ENCODE data around the gene DLG2. TPM values are rescaled to one million over a fixed set of nuclear protein-coding genes. Genes with fewer than 3 reads are reported as not detected.

The DLG2 gene
- total RNA-seq, 2 experiments from 2014 or later = 0.85 to 1.1 TPM

- Mint-ChIP-seq H3K36me3 (ENCODE audit: low read depth) (no peaks in the 10 kb centered on the region), H3K4me1 (no peaks in the 10 kb centered on the region), H3K27ac (no peak overlapping the region), H3K9me3 (peaks cover 6% of the 10 kb centered on the region), H3K4me3 (no peak overlapping the region), H3K27me3 (no peaks in the 10 kb centered on the region)
- POLR2A ChIA-PET = no interaction called here
- CTCF ChIA-PET = no interaction called here
- DNase-seq = no peak
These were observed 940.4 kb downstream of the DLG2 start for GRCh38 chr11:84686716-84687115.

GRCh38 chr11:84685976-84686375, 941.2 kb downstream of the DLG2 start:
- no peaks in the 10 kb centered on the region for H3K27me3 Mint-ChIP-seq
- no peaks in the 10 kb centered on the region for H3K36me3 Mint-ChIP-seq (ENCODE audit: low read depth)
- H3K9me3 Mint-ChIP-seq = peaks cover 7% of the 10 kb centered on the region
- POLR2A ChIA-PET = no interaction called here
- CTCF ChIA-PET = no interaction called here
- no peak overlapping the region for H3K27ac Mint-ChIP-seq
- no peak for DNase-seq
- no peaks in the 10 kb centered on the region for H3K4me1 Mint-ChIP-seq
- no peak overlapping the region for H3K4me3 Mint-ChIP-seq

- ChIA-PET CTCF (no interaction called here), POLR2A (no interaction called here)
- H3K27ac Mint-ChIP-seq = no peak overlapping the region
- no peaks in the 10 kb centered on the region for H3K27me3 Mint-ChIP-seq
- H3K9me3 Mint-ChIP-seq = peaks cover 7% of the 10 kb centered on the region
- H3K4me3 Mint-ChIP-seq = no peak overlapping the region
- no peak for DNase-seq
- no peaks in the 10 kb centered on the region for H3K4me1 Mint-ChIP-seq
- no peaks in the 10 kb centered on the region for H3K36me3 Mint-ChIP-seq (ENCODE audit: low read depth)
These were observed 942.0 kb downstream of the DLG2 start for GRCh38 chr11:84685149-84685548.

- H3K27ac Mint-ChIP-seq = no peak overlapping the region
- DNase-seq = no peak
- H3K36me3 Mint-ChIP-seq (ENCODE audit: low read depth) = no peaks in the 10 kb centered on the region
- no peaks in the 10 kb centered on the region for H3K27me3 Mint-ChIP-seq
- H3K4me1 Mint-ChIP-seq = no peaks in the 10 kb centered on the region
- POLR2A ChIA-PET = no interaction called here
- CTCF ChIA-PET = interaction anchor here (0.5 kb wide), 1 partner anchor 145 kb away, joined by 3 read pairs; no protein-coding TSS in a partner anchor
- peaks cover 7% of the 10 kb centered on the region for H3K9me3 Mint-ChIP-seq
- no peak overlapping the region for H3K4me3 Mint-ChIP-seq
These were observed 945.7 kb downstream of the DLG2 start for GRCh38 chr11:84681456-84681855.

DNA sequence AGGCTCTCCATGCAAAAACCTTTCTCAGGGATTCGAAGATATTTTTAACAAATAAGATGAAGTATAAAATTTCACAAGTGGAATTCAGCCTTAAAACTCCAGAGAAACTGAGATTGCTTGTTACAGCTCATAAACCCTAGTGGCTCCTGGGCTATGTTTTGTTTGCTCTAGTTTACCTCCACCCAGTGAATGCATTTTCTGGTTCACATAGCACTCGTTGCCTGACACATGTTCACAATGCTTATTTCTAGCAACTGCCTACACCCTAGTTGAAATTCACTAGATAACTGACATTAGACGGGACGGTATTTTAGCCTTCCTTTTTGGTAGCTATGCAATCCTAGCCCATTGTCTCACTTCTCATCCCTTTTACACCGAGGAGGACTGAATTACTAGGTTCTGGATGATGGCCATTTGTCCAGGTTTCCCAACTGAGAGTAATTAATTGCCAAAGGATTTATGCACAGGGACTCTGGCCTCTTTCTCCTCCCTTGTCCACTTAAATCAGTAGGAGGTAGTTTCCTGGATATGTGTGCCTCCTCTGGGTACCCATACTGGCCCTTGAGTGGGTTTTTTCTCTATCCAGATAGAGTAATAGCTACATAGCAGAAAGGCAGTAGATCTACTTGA, 951.6 kb downstream of the DLG2 start:
- Mint-ChIP-seq H3K36me3 (ENCODE audit: low read depth) (no peaks in the 10 kb centered on the region), H3K4me1 (no peaks in the 10 kb centered on the region), H3K27ac (no peak overlapping the region), H3K4me3 (no peak overlapping the region), H3K27me3 (no peaks in the 10 kb centered on the region), H3K9me3 (no peaks in the 10 kb centered on the region)
- POLR2A ChIA-PET = no interaction called here
- CTCF ChIA-PET = no interaction called here
- DNase-seq = no peak

DNA sequence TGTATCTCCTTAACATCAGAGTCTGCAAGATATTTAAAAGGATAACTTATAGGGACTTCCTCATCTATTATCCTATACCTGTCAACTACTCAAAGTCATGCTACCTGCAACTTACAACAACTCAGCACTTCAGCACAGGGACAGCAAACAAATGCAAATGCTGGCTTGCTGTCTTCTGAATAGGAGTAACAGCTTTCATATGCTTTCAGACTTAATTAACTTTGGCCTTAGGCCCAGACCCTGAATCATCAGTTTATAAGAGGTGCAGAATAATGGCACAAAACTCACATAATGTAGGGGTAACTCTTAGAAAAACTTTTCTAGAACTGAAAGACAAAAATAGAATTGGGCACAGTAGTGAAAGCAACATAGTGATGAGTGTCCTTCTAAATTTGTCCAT, 953.4 kb downstream of the DLG2 start:
- no peak for DNase-seq
- Mint-ChIP-seq H3K27me3 (no peaks in the 10 kb centered on the region), H3K9me3 (peaks cover 5% of the 10 kb centered on the region), H3K27ac (no peak overlapping the region), H3K36me3 (ENCODE audit: low read depth) (no peaks in the 10 kb centered on the region), H3K4me1 (no peaks in the 10 kb centered on the region), H3K4me3 (no peak overlapping the region)
- ChIA-PET POLR2A (no interaction called here), CTCF (no interaction called here)

- no peaks in the 10 kb centered on the region for H3K4me1 Mint-ChIP-seq
- H3K4me3 Mint-ChIP-seq = no peak overlapping the region
- no peak for DNase-seq
- peaks cover 6% of the 10 kb centered on the region for H3K9me3 Mint-ChIP-seq
- ChIA-PET POLR2A (no interaction called here), CTCF (no interaction called here)
- no peaks in the 10 kb centered on the region for H3K36me3 Mint-ChIP-seq (ENCODE audit: low read depth)
- H3K27me3 Mint-ChIP-seq = no peaks in the 10 kb centered on the region
- H3K27ac Mint-ChIP-seq = no peak overlapping the region
These were observed 955.7 kb downstream of the DLG2 start for GRCh38 chr11:84671325-84671999.

DNA sequence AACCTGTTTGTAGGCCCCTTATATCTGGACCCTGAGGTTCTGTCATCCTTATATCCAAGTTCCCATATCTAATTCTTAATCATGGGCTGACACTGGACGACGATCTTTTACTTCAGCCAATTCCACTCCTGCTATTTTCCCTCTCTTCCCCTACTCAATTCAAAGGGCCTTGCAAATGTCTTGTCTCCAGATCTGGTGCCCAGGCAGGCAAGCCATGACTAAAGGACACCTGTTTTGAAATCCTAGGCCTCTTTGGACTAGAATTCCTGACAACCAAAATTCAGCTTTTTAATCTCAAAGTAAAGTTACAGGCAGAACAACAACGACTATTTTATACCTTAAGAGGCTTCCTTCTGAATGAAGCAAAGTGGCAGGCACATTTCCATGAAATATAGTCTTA, 963.4 kb downstream of the DLG2 start:
- ChIA-PET POLR2A (no interaction called here), CTCF (no interaction called here)
- DNase-seq = no peak
- Mint-ChIP-seq H3K4me3 (no peak overlapping the region), H3K27me3 (no peaks in the 10 kb centered on the region), H3K4me1 (no peaks in the 10 kb centered on the region), H3K36me3 (ENCODE audit: low read depth) (no peaks in the 10 kb centered on the region), H3K9me3 (peaks cover 5% of the 10 kb centered on the region), H3K27ac (no peak overlapping the region)

DNA sequence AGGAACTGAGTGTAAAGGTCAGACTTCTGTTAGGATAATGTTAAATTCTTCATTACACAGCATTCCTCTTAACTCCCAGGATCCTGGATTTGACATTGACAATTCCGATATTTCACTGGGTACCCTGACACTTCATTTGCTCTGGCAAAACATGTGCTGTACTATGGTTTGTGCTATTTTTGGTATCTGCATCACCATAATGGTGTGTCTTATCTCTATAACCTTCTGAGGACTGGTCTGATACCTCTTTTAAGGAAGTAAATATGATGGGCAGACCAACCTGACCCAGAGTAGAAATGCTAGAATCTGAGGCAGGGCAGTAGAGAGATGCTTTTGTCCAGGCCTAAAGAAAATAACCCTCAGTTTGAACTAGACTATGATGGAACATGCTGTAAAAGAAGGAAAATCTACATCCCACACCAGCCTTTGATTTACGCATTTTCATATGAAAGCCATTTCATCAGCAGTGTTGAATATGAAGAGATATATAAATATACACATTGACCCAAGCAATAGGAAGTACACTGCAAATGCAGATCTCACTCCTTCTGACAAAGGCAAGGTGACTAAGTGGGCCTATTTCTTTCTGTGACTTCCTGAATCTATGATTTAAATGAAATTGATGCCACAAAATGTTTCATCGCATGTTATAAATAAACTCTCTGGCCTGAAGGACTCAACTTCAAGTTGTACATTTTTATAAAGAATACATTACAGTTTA, 966.7 kb downstream of the DLG2 start:
- H3K27me3 Mint-ChIP-seq = no peaks in the 10 kb centered on the region
- peaks cover 4% of the 10 kb centered on the region for H3K9me3 Mint-ChIP-seq
- no peaks in the 10 kb centered on the region for H3K36me3 Mint-ChIP-seq (ENCODE audit: low read depth)
- H3K4me3 Mint-ChIP-seq = no peak overlapping the region
- H3K4me1 Mint-ChIP-seq = no peaks in the 10 kb centered on the region
- CTCF ChIA-PET = no interaction called here
- DNase-seq = no peak
- POLR2A ChIA-PET = no interaction called here
- no peak overlapping the region for H3K27ac Mint-ChIP-seq

- no peaks in the 10 kb centered on the region for H3K4me1 Mint-ChIP-seq
- no peak overlapping the region for H3K4me3 Mint-ChIP-seq
- ChIA-PET POLR2A (no interaction called here), CTCF (no interaction called here)
- H3K27me3 Mint-ChIP-seq = no peaks in the 10 kb centered on the region
- H3K9me3 Mint-ChIP-seq = peaks cover 7% of the 10 kb centered on the region
- no peak overlapping the region for H3K27ac Mint-ChIP-seq
- no peaks in the 10 kb centered on the region for H3K36me3 Mint-ChIP-seq (ENCODE audit: low read depth)
- DNase-seq = no peak
These were observed 971.4 kb downstream of the DLG2 start for GRCh38 chr11:84655712-84656111.

DNA sequence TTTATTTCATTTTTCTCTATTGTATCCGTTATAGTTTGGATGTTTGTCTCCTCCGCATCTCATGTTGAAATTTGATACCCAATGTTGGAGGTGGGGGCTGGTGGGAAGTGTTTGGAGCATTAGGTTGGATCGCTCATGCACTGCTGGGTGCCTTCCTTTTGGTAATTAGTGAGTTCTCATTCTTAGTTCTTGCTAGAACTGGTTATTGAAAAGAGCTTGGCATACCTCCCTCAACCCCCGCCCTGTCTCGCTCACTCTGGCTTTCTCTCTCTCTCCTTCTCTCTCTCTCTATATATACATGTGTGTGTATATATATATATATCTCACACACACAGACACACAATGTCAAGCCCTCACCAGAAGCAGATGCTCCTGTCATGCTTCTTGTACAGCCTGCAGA, 978.7 kb downstream of the DLG2 start:
- ChIA-PET CTCF (no interaction called here), POLR2A (no interaction called here)
- Mint-ChIP-seq H3K27ac (no peak overlapping the region), H3K4me3 (no peak overlapping the region), H3K27me3 (no peaks in the 10 kb centered on the region), H3K36me3 (ENCODE audit: low read depth) (no peaks in the 10 kb centered on the region), H3K9me3 (no peaks in the 10 kb centered on the region), H3K4me1 (no peaks in the 10 kb centered on the region)
- no peak for DNase-seq

GRCh38 chr11:84645988-84646694, 981.0 kb downstream of the DLG2 start:
- Mint-ChIP-seq H3K4me3 (no peak overlapping the region), H3K4me1 (no peaks in the 10 kb centered on the region), H3K36me3 (ENCODE audit: low read depth) (no peaks in the 10 kb centered on the region), H3K27ac (no peak overlapping the region), H3K27me3 (no peaks in the 10 kb centered on the region), H3K9me3 (no peaks in the 10 kb centered on the region)
- ChIA-PET POLR2A (no interaction called here), CTCF (no interaction called here)
- no peak for DNase-seq

- H3K27me3 Mint-ChIP-seq = no peaks in the 10 kb centered on the region
- H3K9me3 Mint-ChIP-seq = peaks cover 2% of the 10 kb centered on the region
- no peaks in the 10 kb centered on the region for H3K4me1 Mint-ChIP-seq
- H3K27ac Mint-ChIP-seq = no peak overlapping the region
- no peaks in the 10 kb centered on the region for H3K36me3 Mint-ChIP-seq (ENCODE audit: low read depth)
- POLR2A ChIA-PET = no interaction called here
- no peak overlapping the region for H3K4me3 Mint-ChIP-seq
- DNase-seq = no peak
- CTCF ChIA-PET = no interaction called here
These were observed 984.6 kb downstream of the DLG2 start for GRCh38 chr11:84642500-84642899.
